Thyroid gland (tissue), 4 donors: ENCODE results near the gene CFHR1.

ENCODE experiments used
- CTCF ChIP-seq, 6 experiments: fragments of 200-600 bp in 3 of 6; fragments of 450-650 bp in 3 of 6; sonication (generic) in 3 of 6; IDR thresholded peaks; one replicate each; pipeline ENCODE4 v1.5.1; 2016 to 2019; ENCODE audit warnings: antibody characterized with exemption in 6 of 6, mild to moderate bottlenecking in 2 of 6, inconsistent platforms in 1 of 6, moderate library complexity in 1 of 6
- POLR2A ChIP-seq, 2 donors: fragments of 450-650 bp; IDR thresholded peaks; one replicate each; pipeline ENCODE4 v1.6.1; 2017; ENCODE audit warnings: antibody characterized with exemption in 2 of 2, mild to moderate bottlenecking in 2 of 2, moderate library complexity in 1 of 2

- TF ChIP-seq CTCF (IDR thresholded peaks at IDR 0.05), result no peak
- no peak for TF ChIP-seq POLR2A (IDR thresholded peaks at IDR 0.05)
These were observed 40.4 kb upstream of the CFHR1 start for GRCh38 chr1:196779093-196779492.
